Progenitor cell of endocrine pancreas (in vitro differentiated cells): ENCODE results near the gene ARFIP1. TPM values are rescaled to one million over a fixed set of nuclear protein-coding genes. Genes with fewer than 3 reads are reported as not detected.

ENCODE experiments used
- DNase-seq: peaks from one replicate; pipeline ENCODE4 v3.0.0; 2021; ENCODE audit warnings: low spot score; ENCODE audit not compliant: unreplicated experiment
- H3K27ac Mint-ChIP-seq: 2 replicates; pipeline ENCODE4 v1.8.0; 2021; ENCODE audit warnings: mild to moderate bottlenecking, moderate library complexity, mixed read lengths
- H3K27me3 Mint-ChIP-seq: 2 replicates; pipeline ENCODE4 v1.8.0; 2021; ENCODE audit warnings: mixed read lengths
- H3K36me3 Mint-ChIP-seq: 2 replicates; pipeline ENCODE4 v1.8.0; 2022; ENCODE audit warnings: mixed read lengths; ENCODE audit not compliant: insufficient read depth
- H3K4me1 Mint-ChIP-seq: 2 replicates; pipeline ENCODE4 v1.8.0; 2021; ENCODE audit warnings: low read depth, mixed read lengths
- H3K4me3 Mint-ChIP-seq: 2 replicates; pipeline ENCODE4 v1.8.0; 2021; ENCODE audit warnings: low read depth, mild to moderate bottlenecking, moderate library complexity, mixed read lengths
- H3K9me3 Mint-ChIP-seq: 2 replicates; pipeline ENCODE4 v1.8.0; 2021; ENCODE audit warnings: low read depth, mixed read lengths
- CTCF ChIP-seq: fragments of 200-600 bp; sonication (generic); IDR thresholded peaks from one replicate; pipeline ENCODE4 v1.5.0; 2021; ENCODE audit warnings: antibody characterized with exemption, mild to moderate bottlenecking; ENCODE audit not compliant: unreplicated experiment
- total RNA-seq: library from RNA; stranded (reverse); gene quantifications from 2 replicates; pipeline ENCODE4 v1.2.1, GENCODE V29; 2021

ARFIP1 gene
- total RNA-seq, 1 donor from 2014 or later, result 31.7 TPM

- DNase-seq, result no peak
- H3K4me3 Mint-ChIP-seq, result no peak overlapping the region
- H3K9me3 Mint-ChIP-seq, result no peaks in the 10 kb centered on the region
- peaks cover 21% of the 10 kb centered on the region for H3K4me1 Mint-ChIP-seq
- no peak overlapping the region for H3K27ac Mint-ChIP-seq
- H3K27me3 Mint-ChIP-seq, result no peaks in the 10 kb centered on the region
- H3K36me3 Mint-ChIP-seq, result peaks cover 17% of the 10 kb centered on the region
- no peak for TF ChIP-seq CTCF
These were observed 165.9 kb downstream of the ARFIP1 start for GRCh38 chr4:152945639-152946038.

- H3K36me3 Mint-ChIP-seq, result peaks cover 17% of the 10 kb centered on the region
- no peaks in the 10 kb centered on the region for H3K9me3 Mint-ChIP-seq
- no peak for DNase-seq
- H3K4me1 Mint-ChIP-seq, result peaks cover 29% of the 10 kb centered on the region
- no peak overlapping the region for H3K27ac Mint-ChIP-seq
- no peak for TF ChIP-seq CTCF
- H3K4me3 Mint-ChIP-seq, result no peak overlapping the region
- H3K27me3 Mint-ChIP-seq, result no peaks in the 10 kb centered on the region
These were observed 166.7 kb downstream of the ARFIP1 start for GRCh38 chr4:152946446-152946845.

- H3K36me3 Mint-ChIP-seq, result peaks cover 17% of the 10 kb centered on the region
- no peak overlapping the region for H3K27ac Mint-ChIP-seq
- H3K27me3 Mint-ChIP-seq, result no peaks in the 10 kb centered on the region
- H3K4me3 Mint-ChIP-seq, result no peak overlapping the region
- peaks cover 37% of the 10 kb centered on the region for H3K4me1 Mint-ChIP-seq
- no peaks in the 10 kb centered on the region for H3K9me3 Mint-ChIP-seq
- no peak for TF ChIP-seq CTCF
- DNase-seq, result no peak
These were observed 167.6 kb downstream of the ARFIP1 start for GRCh38 chr4:152947311-152947710.

- Mint-ChIP-seq H3K4me1 (peaks cover 30% of the 10 kb centered on the region), H3K36me3 (peaks cover 17% of the 10 kb centered on the region), H3K27me3 (peaks cover 3% of the 10 kb centered on the region), H3K9me3 (no peaks in the 10 kb centered on the region), H3K4me3 (peak overlapping the region; percentile 54), H3K27ac (peak overlapping the region; percentile 50)
- no peak for DNase-seq
- TF ChIP-seq CTCF, result no peak
These were observed 170.2 kb downstream of the ARFIP1 start for GRCh38 chr4:152949930-152950329.

GRCh38 chr4:152950402-152951274, 170.9 kb downstream of the ARFIP1 start:
- no peak for TF ChIP-seq CTCF
- H3K36me3 Mint-ChIP-seq, result peaks cover 16% of the 10 kb centered on the region
- peak overlapping the region; percentile 55 for H3K4me3 Mint-ChIP-seq

More at GRCh38 chr4:152950402-152951274, 170.9 kb downstream of the ARFIP1 start:
- H3K27me3 Mint-ChIP-seq, result peaks cover 3% of the 10 kb centered on the region
- H3K4me1 Mint-ChIP-seq, result peaks cover 30% of the 10 kb centered on the region
- peak overlapping the region; percentile 85 for H3K27ac Mint-ChIP-seq
- no peak for DNase-seq
- H3K9me3 Mint-ChIP-seq, result no peaks in the 10 kb centered on the region
